Heart left ventricle (tissue), 16 donors: ENCODE data around the gene ACAP1. TPM values are rescaled to one million over a fixed set of nuclear protein-coding genes. Genes with fewer than 3 reads are reported as not detected.
A peak's percentile ranks its signal among the peaks of the same experiment; 100 is the strongest.

ENCODE experiments used
- ATAC-seq, 4 donors: fragments of 200-7000 bp; cut with Tn5 transposase; one replicate each; pipeline ENCODE4 v1.9.1; 2020 to 2022; ENCODE audit warnings: moderate library complexity in 4 of 4, mild to moderate bottlenecking in 3 of 4, moderate number of reproducible peaks in 1 of 4
- DNase-seq, 5 donors: peaks; one replicate each; pipeline ENCODE4 v3.0.0-alpha.2; 2020
- H3K27ac ChIP-seq, 12 donors: fragments of 200-600 bp; sonication (generic) in 4 of 12; one replicate each; pipeline versions ENCODE4 v1.5.0 to v1.8.0; 2016 to 2022; ENCODE audit warnings: mild to moderate bottlenecking in 2 of 12
- H3K27me3 ChIP-seq, 9 donors: fragments of 200-600 bp; sonication (generic) in 2 of 9; one replicate each; pipeline versions ENCODE4 v1.5.1 to v1.8.0; 2016 to 2022; ENCODE audit warnings: mild to moderate bottlenecking in 3 of 9
- H3K36me3 ChIP-seq, 9 donors: fragments of 200-600 bp; sonication (generic) in 2 of 9; one replicate each; pipeline versions ENCODE4 v1.5.0 to v1.8.0; 2018 to 2022; ENCODE audit warnings: mild to moderate bottlenecking in 2 of 9
- H3K4me1 ChIP-seq, 12 donors: fragments of 200-600 bp; sonication (generic) in 4 of 12; one replicate each; pipeline versions ENCODE4 v1.5.0 to v1.8.0; 2016 to 2022; ENCODE audit warnings: mild to moderate bottlenecking in 3 of 12
- H3K4me3 ChIP-seq, 12 donors: fragments of 200-600 bp; sonication (generic) in 4 of 12; one replicate each; pipeline versions ENCODE4 v1.5.0 to v1.8.0; 2017 to 2022; ENCODE audit warnings: mild to moderate bottlenecking in 9 of 12, moderate library complexity in 4 of 12
- H3K9me3 ChIP-seq, 12 donors: fragments of 200-600 bp; sonication (generic) in 4 of 12; one replicate each; pipeline versions ENCODE4 v1.5.0 to v1.8.0; 2016 to 2022; ENCODE audit warnings: mild to moderate bottlenecking in 1 of 12
- CTCF ChIP-seq, 12 donors: fragments of 200-600 bp; sonication (generic) in 4 of 12; IDR thresholded peaks; one replicate each; pipeline versions ENCODE4 v1.5.0 to v1.8.0; 2018 to 2022; ENCODE audit warnings: antibody characterized with exemption in 12 of 12, mild to moderate bottlenecking in 5 of 12
- POLR2A ChIP-seq, 2 donors: fragments of 450-650 bp; IDR thresholded peaks; one replicate each; pipeline ENCODE4 v1.6.1; 2017; ENCODE audit warnings: antibody characterized with exemption in 2 of 2, mild to moderate bottlenecking in 2 of 2, moderate library complexity in 2 of 2
- WGBS, 4 donors: extraction: QIAGEN DNeasy Blood & Tissue Kit in 2 of 4; methylation state at CpG; one replicate each; pipeline versions ENCODE4 v1.1.5 to v1.1.7; 2013 to 2018; 5-methylcytosine and 5-hydroxymethylcytosine counted together
- intact Hi-C, 10 donors: fragments of 100-400 bp; cut with DNase I; formaldehyde crosslinking; loops; one replicate each; pipeline versions ENCODE4 v1.11.1 to v1.14.2; 2022
- polyA plus RNA-seq, 2 donors: library from polyadenylated mRNA; stranded (reverse); fragments of 200-250 nt; gene quantifications; one replicate each; pipeline ENCODE4 v1.2.3, GENCODE V29; 2013
- total RNA-seq, 9 donors: library from RNA; depleted of rRNA in 2 of 9; stranded (reverse); fragments of >200 nt in 2 of 9; fragmentation: NEBNext Ultra II Directional in 3 of 9; extraction: Animal tissue kit (Norgen Biotek cat#: 25700) in 3 of 9; gene quantifications; one replicate each; pipeline versions ENCODE4 v1.1.0 to v1.2.4, GENCODE V29; 2016 to 2023
- donor health status: ischemic (EF 13 %, LVEDD 7.1; RV severe dilation, severe dysfunction).
- donor health status: healthy with polysubstance abuse.
- donor health status: DM: no; HTN: yes; CAD: no.
- donor health status: DM: no; HTN: no; CAD: no.
- donor health status: ischemic (EF 25% LVEDD 6.9; RV normal size, moderate dysfunction).
- donor health status: ischemic (EF 25% LVEDD 5.7; RV mildly dilated, moderate dysfunction).
- donor health status: healthy.
- donor health status: DM: yes; HTN: yes; CAD: no.
- donor health status: ischemic (EF 35%, LVEDD 5.7; RV mildly dilated, moderate dysfunction).
- donor health status: nonischemic (EF 11% LVEDD 7.7; RV severe dilation, severe dysfunction).
- donor health status: DM: yes; HTN: yes; CAD: no.
- donor health status: PGD.
- donor health status: ischemic (EF 29% LVEDD 5.4; RV normal size, mild dysfunction).
- donor health status: nonischemic (EF 23%, LVEDD 6.1; RV moderate dilation, normal function).

The ACAP1 gene
- total and polyA plus RNA-seq, 11 donors = 0.88 to 24.2 (median 9.0) TPM

GRCh38 chr17:7352910-7353635 lies 16.7 kb downstream of the ACAP1 start:
- Histone ChIP-seq H3K36me3 (peaks cover 0 to 4% (median 0%) of the 10 kb centered on the region in 9 donors), H3K4me1 (peaks cover 0 to 67% (median 38%) of the 10 kb centered on the region in 12 donors), H3K9me3 (no peaks in the 10 kb centered on the region), H3K27me3 (no peaks in the 10 kb centered on the region), H3K27ac (peak overlapping the region in 10 of 12 donors; percentile 95 to 100 (median 98)), H3K4me3 (peak overlapping the region in 11 of 12 donors; percentile 68 to 98 (median 89))
- WGBS, 4 donors = 86 to 89% (median 88%) methylated on average over 22 to 37 of the region's 37 CpGs
- ATAC-seq (no peak), DNase-seq (peak in 2 of 5 donors; percentile 28 to 31)
- intact Hi-C loops = loop anchor here in 9 of 10 donors (2.0 to 10.0 kb wide), 18 partner anchors 42 to 332 kb away; partner anchors contain the start of genes POLR2A (in 4 of the 9), MPDU1 (in 3 of the 9), SENP3 (in 3 of the 9) and SLC35G6 (in 3 of the 9)
- no peak for TF ChIP-seq POLR2A (IDR thresholded peaks at IDR 0.05)
- TF ChIP-seq CTCF (IDR thresholded peaks at IDR 0.05) = no peak

GRCh38 chr17:7354262-7354843 lies 18.0 kb downstream of the ACAP1 start:
- 80 to 90% (median 83%) methylated on average over 7 to 9 of the region's 9 CpGs for WGBS, 4 donors
- Histone ChIP-seq H3K4me1 (peaks cover 0 to 60% (median 35%) of the 10 kb centered on the region in 12 donors), H3K27me3 (no peaks in the 10 kb centered on the region), H3K36me3 (no peaks in the 10 kb centered on the region), H3K4me3 (no peak overlapping the region), H3K27ac (peak overlapping the region in 3 of 12 donors; percentile 34 to 47 (median 37)), H3K9me3 (no peaks in the 10 kb centered on the region)
- ATAC-seq (no peak), DNase-seq (no peak)
- intact Hi-C loops = loop anchor here in 9 of 10 donors (2.0 to 10.0 kb wide), 16 partner anchors 48 to 330 kb away; partner anchors contain the start of genes MPDU1 (in 3 of the 9), POLR2A (in 3 of the 9), SENP3 (in 3 of the 9) and SLC35G6 (in 3 of the 9)
- TF ChIP-seq CTCF (IDR thresholded peaks at IDR 0.05) = no peak
- no peak for TF ChIP-seq POLR2A (IDR thresholded peaks at IDR 0.05)

GRCh38 chr17:7355053-7355452 lies 18.7 kb downstream of the ACAP1 start, which contains the start of gene TMEM95:
Gene TMEM95 (plus strand): TSS chr17:7355156. CDS start chr17:7355205, 49 bp downstream.
- intact Hi-C loops = loop anchor here (2.0 to 10.0 kb wide), 13 partner anchors 37 to 330 kb away; partner anchors contain the start of genes FGF11 (in 5 of the 10), TMEM102 (in 5 of the 10), PLSCR3 (in 4 of the 10) and MPDU1 (in 2 of the 10)
- WGBS, 4 donors = 20 to 51% (median 44%) methylated on average over 1 to 10 of the region's 10 CpGs
- no peaks in the 10 kb centered on the region for H3K36me3 ChIP-seq
- no peak within 1 kb of the TSS for H3K4me3 ChIP-seq
- DNase-seq = peak in 4 of 5 donors; percentile 63 to 79 (median 69)
- H3K27me3 ChIP-seq = no peaks in the 10 kb centered on the region
- peak in 2 of 4 donors; percentile 14 to 28 for ATAC-seq
- peaks cover 0 to 53% (median 29%) of the 10 kb centered on the region in 12 donors for H3K4me1 ChIP-seq
- H3K27ac ChIP-seq = peak within 1 kb of the TSS in 5 of 12 donors; percentile 11 to 47 (median 37)
- no peak for TF ChIP-seq POLR2A (IDR thresholded peaks at IDR 0.05)
- TF ChIP-seq CTCF (IDR thresholded peaks at IDR 0.05) = no peak
- H3K9me3 ChIP-seq = no peaks in the 10 kb centered on the region
